ENCODE data around the gene TUBB.

DNA sequence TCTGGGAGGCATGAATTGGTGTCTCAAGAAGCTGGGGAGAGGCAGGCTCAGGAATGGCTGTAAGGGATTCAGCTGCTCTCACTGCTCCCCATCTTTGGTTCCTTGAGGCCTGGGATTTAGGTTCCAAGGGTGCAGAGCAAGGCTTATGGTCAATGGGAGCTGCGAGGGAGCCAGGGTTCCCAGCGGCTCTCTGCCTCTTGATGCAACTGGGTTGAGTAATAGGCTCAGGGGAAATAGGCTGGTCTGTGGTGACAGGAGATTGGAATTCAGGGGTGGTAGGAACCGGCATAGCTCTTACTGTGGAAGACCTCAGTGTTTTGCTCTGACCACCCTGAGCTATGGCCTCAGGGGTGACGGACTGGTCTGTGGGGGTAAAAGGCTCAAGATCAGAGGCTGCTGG lies 16.3 kb upstream of the TUBB start:
- TF ChIP-seq, protein P1, sequence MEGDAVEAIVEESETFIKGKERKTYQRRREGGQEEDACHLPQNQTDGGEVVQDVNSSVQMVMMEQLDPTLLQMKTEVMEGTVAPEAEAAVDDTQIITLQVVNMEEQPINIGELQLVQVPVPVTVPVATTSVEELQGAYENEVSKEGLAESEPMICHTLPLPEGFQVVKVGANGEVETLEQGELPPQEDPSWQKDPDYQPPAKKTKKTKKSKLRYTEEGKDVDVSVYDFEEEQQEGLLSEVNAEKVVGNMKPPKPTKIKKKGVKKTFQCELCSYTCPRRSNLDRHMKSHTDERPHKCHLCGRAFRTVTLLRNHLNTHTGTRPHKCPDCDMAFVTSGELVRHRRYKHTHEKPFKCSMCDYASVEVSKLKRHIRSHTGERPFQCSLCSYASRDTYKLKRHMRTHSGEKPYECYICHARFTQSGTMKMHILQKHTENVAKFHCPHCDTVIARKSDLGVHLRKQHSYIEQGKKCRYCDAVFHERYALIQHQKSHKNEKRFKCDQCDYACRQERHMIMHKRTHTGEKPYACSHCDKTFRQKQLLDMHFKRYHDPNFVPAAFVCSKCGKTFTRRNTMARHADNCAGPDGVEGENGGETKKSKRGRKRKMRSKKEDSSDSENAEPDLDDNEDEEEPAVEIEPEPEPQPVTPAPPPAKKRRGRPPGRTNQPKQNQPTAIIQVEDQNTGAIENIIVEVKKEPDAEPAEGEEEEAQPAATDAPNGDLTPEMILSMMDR (IDR thresholded peaks at IDR 0.05), result no peak
- TF ChIP-seq EZH2 (IDR thresholded peaks at IDR 0.05; ENCODE audit: borderline replicate concordance, insufficient read depth, low read depth, low read length, poor library complexity, severe bottlenecking), result no peak

All from B cell (primary cell).